ENCODE results near the gene KANSL1L.

- TF ChIP-seq CTCF (IDR thresholded peaks at IDR 0.05) (no peak), BCL3 (IDR thresholded peaks at IDR 0.05) (no peak), POLR2A (IDR thresholded peaks at IDR 0.05; ENCODE audit: low read length) (no peak), RCOR1 (IDR thresholded peaks at IDR 0.05; ENCODE audit: low read depth, low read length) (no peak), USF2 (IDR thresholded peaks at IDR 0.05) (no peak), BHLHE40 (IDR thresholded peaks at IDR 0.05; ENCODE audit: low read depth, low read length) (no peak), RFX5 (IDR thresholded peaks at IDR 0.05) (no peak), MAX (IDR thresholded peaks at IDR 0.05) (no peak), CBX2 (IDR thresholded peaks at IDR 0.05; ENCODE audit: borderline replicate concordance, low read depth) (no peak), KDM1A (IDR thresholded peaks at IDR 0.05; ENCODE audit: low read depth) (no peak), POLR2AphosphoS2 (conservative IDR thresholded peaks at IDR 0.05; ENCODE audit: low read length) (no peak), SMC3 (IDR thresholded peaks at IDR 0.05) (no peak)
Measured at GRCh38 chr2:210172219-210172575, 988 bp upstream of the KANSL1L start.

Data from A549 (cell line).